Testis (tissue), 2 donors: ENCODE data around the gene TMEM132A.

ENCODE experiments used
- POLR2A ChIP-seq: fragments of 450-650 bp; IDR thresholded peaks from one replicate; pipeline ENCODE4 v1.6.1; 2017; ENCODE audit warnings: antibody characterized with exemption, mild to moderate bottlenecking, moderate library complexity
- TF ChIP-seq, protein P1 (sequence below), 3 experiments: fragments of 450-650 bp in 2 of 3; fragments of 200-600 bp in 1 of 3; sonication (generic) in 1 of 3; IDR thresholded peaks; one replicate each; pipeline ENCODE4 v1.5.1; 2016 to 2019; ENCODE audit warnings: antibody characterized with exemption in 3 of 3, mild to moderate bottlenecking in 2 of 3, moderate library complexity in 1 of 3

DNA sequence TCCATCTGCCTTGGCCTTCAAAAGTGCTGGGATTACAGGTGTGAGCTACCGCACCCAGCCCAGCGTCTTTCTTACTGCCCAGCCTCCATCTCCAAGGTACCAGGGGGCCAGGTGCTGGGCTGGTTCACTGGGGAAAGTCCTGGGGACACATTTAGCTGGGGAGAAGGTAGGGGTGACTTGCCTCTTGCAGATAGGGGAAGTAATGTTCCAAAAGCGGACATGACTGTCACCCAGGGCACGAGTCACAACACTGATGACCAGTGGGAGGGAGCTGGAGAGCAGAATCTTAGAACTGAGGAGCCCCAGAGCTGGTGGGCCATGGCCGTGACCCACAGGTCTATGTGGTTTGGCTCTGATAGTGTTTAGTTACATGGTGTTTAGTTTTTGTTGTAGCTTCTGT lies 30.2 kb downstream of the TMEM132A start:
- TF ChIP-seq, protein P1, sequence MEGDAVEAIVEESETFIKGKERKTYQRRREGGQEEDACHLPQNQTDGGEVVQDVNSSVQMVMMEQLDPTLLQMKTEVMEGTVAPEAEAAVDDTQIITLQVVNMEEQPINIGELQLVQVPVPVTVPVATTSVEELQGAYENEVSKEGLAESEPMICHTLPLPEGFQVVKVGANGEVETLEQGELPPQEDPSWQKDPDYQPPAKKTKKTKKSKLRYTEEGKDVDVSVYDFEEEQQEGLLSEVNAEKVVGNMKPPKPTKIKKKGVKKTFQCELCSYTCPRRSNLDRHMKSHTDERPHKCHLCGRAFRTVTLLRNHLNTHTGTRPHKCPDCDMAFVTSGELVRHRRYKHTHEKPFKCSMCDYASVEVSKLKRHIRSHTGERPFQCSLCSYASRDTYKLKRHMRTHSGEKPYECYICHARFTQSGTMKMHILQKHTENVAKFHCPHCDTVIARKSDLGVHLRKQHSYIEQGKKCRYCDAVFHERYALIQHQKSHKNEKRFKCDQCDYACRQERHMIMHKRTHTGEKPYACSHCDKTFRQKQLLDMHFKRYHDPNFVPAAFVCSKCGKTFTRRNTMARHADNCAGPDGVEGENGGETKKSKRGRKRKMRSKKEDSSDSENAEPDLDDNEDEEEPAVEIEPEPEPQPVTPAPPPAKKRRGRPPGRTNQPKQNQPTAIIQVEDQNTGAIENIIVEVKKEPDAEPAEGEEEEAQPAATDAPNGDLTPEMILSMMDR (IDR thresholded peaks at IDR 0.05): no peak
- TF ChIP-seq POLR2A: no peak
